ENCODE measurements around the gene NEURL3.

DNA sequence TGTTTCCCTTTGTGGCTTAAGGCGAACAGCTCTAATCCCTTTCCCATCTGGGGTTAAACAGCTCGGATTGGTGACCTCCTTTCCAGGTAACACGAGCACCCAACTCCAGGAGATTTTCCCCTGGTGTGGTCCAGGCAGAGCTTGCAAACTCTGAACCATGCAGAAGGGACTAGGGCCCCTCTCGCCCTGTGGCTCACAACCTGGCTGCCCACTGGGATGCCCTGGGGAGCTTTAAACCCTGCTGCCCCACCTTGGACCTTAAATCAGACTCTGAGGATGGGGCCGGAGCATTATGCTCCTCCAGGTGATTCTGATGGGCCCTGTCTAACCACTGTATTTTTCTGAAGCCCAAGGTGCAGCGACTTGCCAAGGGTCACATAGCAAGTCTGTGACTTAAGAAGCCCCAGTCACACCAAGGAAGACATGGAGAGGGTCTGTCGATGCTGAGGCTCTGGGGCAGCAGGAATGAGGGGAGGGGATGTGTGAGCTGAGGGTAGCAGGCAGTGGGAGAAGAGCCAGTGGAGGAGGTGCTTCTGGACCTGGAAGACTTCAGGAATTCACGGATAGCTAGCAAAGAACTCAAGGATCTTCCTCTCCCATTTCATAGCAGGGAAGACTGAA is 37.3 kb upstream of the NEURL3 start:
- TF ChIP-seq SIRT6 (IDR thresholded peaks at IDR 0.05; ENCODE audit: low read length) (no peak), CHD2 (IDR thresholded peaks at IDR 0.05; ENCODE audit: low read length) (no peak)

Data from H1 (cell line).